SHP77 (cell line): ENCODE data around the gene LSP1.

ENCODE experiments used
- DNase-seq, 2 experiments: peaks; one replicate each; lab custom pipeline; 2025; lab: John Stamatoyannopoulos, UW

Gene LSP1

GRCh38 chr11:1848640-1849430 is 4.0 kb upstream of the LSP1 start:
- DNase-seq: no peak

GRCh38 chr11:1851468-1852180 is 1.3 kb upstream of the LSP1 start:
- no peak for DNase-seq

- DNase-seq: no peak
These were observed 510 bp upstream of the LSP1 start for GRCh38 chr11:1852271-1852876.

- DNase-seq: no peak
These were observed 670 bp downstream of the LSP1 start for GRCh38 chr11:1853376-1854131.

- no peak for DNase-seq
These were observed 1.5 kb downstream of the LSP1 start for GRCh38 chr11:1854132-1854948.

GRCh38 chr11:1854949-1855885 is 2.3 kb downstream of the LSP1 start:
- DNase-seq: no peak

GRCh38 chr11:1855886-1856265 is 3.0 kb downstream of the LSP1 start:
- DNase-seq: no peak

- no peak for DNase-seq
These were observed 3.6 kb downstream of the LSP1 start for GRCh38 chr11:1856306-1857005.

GRCh38 chr11:1857064-1857463 is 4.2 kb downstream of the LSP1 start:
- DNase-seq: no peak

- no peak for DNase-seq
These were observed 5.3 kb downstream of the LSP1 start for GRCh38 chr11:1858154-1858553.

- DNase-seq: no peak
These were observed 5.7 kb downstream of the LSP1 start for GRCh38 chr11:1858576-1858975.

- DNase-seq: no peak
These were observed 6.1 kb downstream of the LSP1 start for GRCh38 chr11:1859004-1859403.

GRCh38 chr11:1860108-1860507 is 7.2 kb downstream of the LSP1 start:
- no peak for DNase-seq

- no peak for DNase-seq
These were observed 8.8 kb downstream of the LSP1 start for GRCh38 chr11:1861435-1862411.

- DNase-seq: no peak
These were observed 9.9 kb downstream of the LSP1 start for GRCh38 chr11:1862588-1863351.

GRCh38 chr11:1863352-1864216 is 10.7 kb downstream of the LSP1 start:
- peak in 1 of 2 experiments; percentile 39 for DNase-seq

- no peak for DNase-seq
These were observed 11.3 kb downstream of the LSP1 start for GRCh38 chr11:1864231-1864630.
